Naive thymus-derived CD8-positive, alpha-beta T cell (primary cell): ENCODE data around the gene PRKD1. TPM values are rescaled to one million over a fixed set of nuclear protein-coding genes. Genes with fewer than 3 reads are reported as not detected.
"Not testable (repeated sequence)": the region's sequence is repeated elsewhere in the genome, so short reads cannot be mapped to it uniquely, and the experiment has no call there.

Experiments
- ATAC-seq, 2 donors: fragments of 150-1000 bp; cut with Tn5 transposase in 1 of 2; sonication (Bioruptor Pico), chemical (Tn5 transposase) in 1 of 2; 1 replicate in 1 of 2; 2 replicates in 1 of 2; pipeline ENCODE4 v1.10.0; 2021; ENCODE audit warnings: mild to moderate bottlenecking in 2 of 2, moderate library complexity in 2 of 2
- POLR2A ChIA-PET: fragments of 350-600 bp; sonication (Branson Sonifier 250); formaldehyde crosslinking; loops from one replicate; lab custom pipeline; 2021; ENCODE audit warnings: antibody characterized with exemption; lab: Charles Lee
- DNase-seq, 10 donors: peaks; one replicate each; pipeline versions ENCODE4 v3.0.0 to v3.0.0-alpha.2; 2020 to 2022
- H3K27ac Mint-ChIP-seq, 10 donors: one replicate each; pipeline ENCODE4 v1.8.0; 2020 to 2022; ENCODE audit warnings: mild to moderate bottlenecking in 10 of 10, mixed read lengths in 10 of 10, moderate library complexity in 4 of 10, inconsistent platforms in 1 of 10
- H3K27me3 Mint-ChIP-seq, 5 donors: one replicate each; pipeline ENCODE4 v1.8.0; 2021 to 2022; ENCODE audit warnings: mixed read lengths in 5 of 5
- H3K36me3 Mint-ChIP-seq, 3 donors: one replicate each; pipeline ENCODE4 v1.8.0; 2020 to 2022; ENCODE audit warnings: mixed read lengths in 3 of 3, mild to moderate bottlenecking in 2 of 3, inconsistent platforms in 1 of 3
- H3K4me1 Mint-ChIP-seq, 4 donors: one replicate each; pipeline ENCODE4 v1.8.0; 2021 to 2022; ENCODE audit warnings: mixed read lengths in 4 of 4
- H3K4me3 Mint-ChIP-seq, 10 donors: one replicate each; pipeline ENCODE4 v1.8.0; 2020 to 2022; ENCODE audit warnings: mild to moderate bottlenecking in 10 of 10, mixed read lengths in 10 of 10, moderate library complexity in 6 of 10, inconsistent platforms in 1 of 10
- H3K9me3 Mint-ChIP-seq, 9 donors: one replicate each; pipeline ENCODE4 v1.8.0; 2020 to 2022; ENCODE audit warnings: mixed read lengths in 9 of 9, mild to moderate bottlenecking in 3 of 9, inconsistent platforms in 1 of 9, moderate library complexity in 1 of 9
- polyA plus RNA-seq, 3 donors: library from polyadenylated mRNA; unstranded; fragments of 300-500 nt; fragmentation: Illumina TruSeq; gene quantifications; one replicate each; pipeline ENCODE4 v1.2.3, GENCODE V29; 2021
- total RNA-seq, 8 experiments: library from RNA in 2 of 8; stranded (reverse) in 2 of 8; gene quantifications; one replicate each; pipeline ENCODE4 v1.2.3 and lab custom pipeline; 2021 to 2026

PRKD1 gene
- total and polyA plus RNA-seq, 5 experiments from 2014 or later = not detected

- DNase-seq = no peak
- Mint-ChIP-seq H3K27ac (no peak overlapping the region), H3K9me3 (peaks cover 0 to 25% (median 7%) of the 10 kb centered on the region in 9 donors), H3K36me3 (peaks cover 0 to 5% (median 0%) of the 10 kb centered on the region in 3 donors), H3K4me1 (no peaks in the 10 kb centered on the region), H3K27me3 (peaks cover 0 to 2% (median 0%) of the 10 kb centered on the region in 5 donors), H3K4me3 (no peak overlapping the region)
- POLR2A ChIA-PET = no interaction called here
- no peak for ATAC-seq
These were observed 189.6 kb downstream of the PRKD1 start for GRCh38 chr14:29738056-29738455.

DNA sequence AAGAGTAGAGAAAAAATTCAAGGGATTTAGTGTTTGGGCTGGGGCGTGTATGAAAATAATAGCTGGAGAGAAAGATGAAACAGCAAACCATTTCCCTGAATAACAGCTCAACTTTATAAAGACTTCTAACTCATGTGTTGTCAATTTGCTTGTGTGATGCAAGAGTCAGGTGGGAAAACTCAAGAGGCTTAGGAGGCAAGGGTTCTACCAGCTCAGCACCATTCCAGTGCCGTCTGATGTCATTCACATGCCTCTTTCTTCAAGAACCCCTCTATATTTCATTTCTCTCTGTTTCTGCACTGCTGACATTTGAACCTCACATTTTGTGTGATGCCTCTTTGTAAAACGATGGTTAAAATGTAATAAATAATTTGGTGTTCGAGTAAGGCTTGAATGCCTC lies 192.2 kb downstream of the PRKD1 start:
- Mint-ChIP-seq H3K9me3 (peaks cover 2 to 29% (median 10%) of the 10 kb centered on the region in 9 donors), H3K36me3 (peaks cover 0 to 5% (median 0%) of the 10 kb centered on the region in 3 donors), H3K4me3 (no peak overlapping the region), H3K4me1 (no peaks in the 10 kb centered on the region), H3K27ac (no peak overlapping the region), H3K27me3 (no peaks in the 10 kb centered on the region)
- ATAC-seq (no peak), DNase-seq (no peak)
- POLR2A ChIA-PET = no interaction called here

- H3K27me3 Mint-ChIP-seq = no peaks in the 10 kb centered on the region
- no peaks in the 10 kb centered on the region for H3K4me1 Mint-ChIP-seq
- DNase-seq (no peak), ATAC-seq (no peak)
- peaks cover 0 to 5% (median 0%) of the 10 kb centered on the region in 3 donors for H3K36me3 Mint-ChIP-seq
- H3K4me3 Mint-ChIP-seq = no peak overlapping the region
- H3K9me3 Mint-ChIP-seq = peaks cover 2 to 29% (median 10%) of the 10 kb centered on the region in 9 donors
- POLR2A ChIA-PET = no interaction called here
- H3K27ac Mint-ChIP-seq = no peak overlapping the region
These were observed 192.9 kb downstream of the PRKD1 start for GRCh38 chr14:29734732-29735131.

DNA sequence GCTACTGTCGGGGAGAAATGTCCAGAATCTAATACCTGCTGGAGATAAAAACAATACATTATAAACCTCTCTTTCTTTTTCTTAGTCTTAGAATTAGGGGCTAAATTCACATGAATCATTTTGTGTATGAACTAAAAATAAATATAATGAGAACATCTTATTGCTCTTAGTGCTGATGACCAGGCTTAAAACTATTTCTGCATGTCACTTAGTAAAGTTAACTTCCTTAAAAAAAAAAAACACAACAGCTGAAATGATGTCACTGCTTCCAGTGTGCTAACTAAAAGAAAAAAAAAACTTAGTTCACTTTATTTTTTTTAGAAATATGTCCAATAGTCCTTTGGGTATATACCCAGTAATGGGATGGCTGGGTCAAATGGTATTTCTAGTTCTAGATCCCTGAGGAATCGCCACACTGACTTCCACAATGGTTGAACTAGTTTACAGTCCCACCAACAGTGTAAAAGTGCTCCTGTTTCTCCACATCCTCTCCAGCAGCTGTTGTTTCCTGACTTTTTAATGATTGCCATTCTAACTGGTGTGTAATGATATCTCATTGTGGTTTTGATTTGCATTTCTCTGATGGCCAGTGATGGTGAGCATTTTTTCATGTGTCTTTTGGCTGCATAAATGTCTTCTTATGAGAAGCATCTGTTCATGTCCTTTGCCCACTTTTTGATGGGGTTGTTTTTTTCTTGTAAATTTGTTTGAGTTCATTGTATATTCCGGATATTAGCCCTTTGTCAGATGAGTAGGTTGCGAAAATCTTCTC lies 200.9 kb downstream of the PRKD1 start:
- ATAC-seq, POLR2A ChIA-PET, H3K4me1 Mint-ChIP-seq, H3K27me3 Mint-ChIP-seq, DNase-seq, H3K4me3 Mint-ChIP-seq, H3K36me3 Mint-ChIP-seq, H3K27ac Mint-ChIP-seq: not testable (repeated sequence)
- H3K9me3 Mint-ChIP-seq = peaks cover 0 to 19% (median 3%) of the 10 kb centered on the region in 9 donors

- POLR2A ChIA-PET = no interaction called here
- Mint-ChIP-seq H3K4me3 (no peak overlapping the region), H3K36me3 (no peaks in the 10 kb centered on the region), H3K27me3 (no peaks in the 10 kb centered on the region), H3K9me3 (peaks cover 0 to 13% (median 5%) of the 10 kb centered on the region in 9 donors), H3K4me1 (peaks cover 0 to 2% (median 0%) of the 10 kb centered on the region in 4 donors), H3K27ac (no peak overlapping the region)
- DNase-seq (no peak), ATAC-seq (no peak)
These were observed 202.7 kb downstream of the PRKD1 start for GRCh38 chr14:29724991-29725390.

GRCh38 chr14:29722831-29723230 lies 204.8 kb downstream of the PRKD1 start:
- H3K27ac Mint-ChIP-seq = no peak overlapping the region
- no peak for ATAC-seq

GRCh38 chr14:29721586-29721985 lies 206.1 kb downstream of the PRKD1 start:
- H3K4me1 Mint-ChIP-seq = peaks cover 0 to 2% (median 0%) of the 10 kb centered on the region in 4 donors
- no peaks in the 10 kb centered on the region for H3K36me3 Mint-ChIP-seq
- POLR2A ChIA-PET = no interaction called here
- no peak overlapping the region for H3K27ac Mint-ChIP-seq
- no peaks in the 10 kb centered on the region for H3K27me3 Mint-ChIP-seq
- no peak for DNase-seq
- H3K9me3 Mint-ChIP-seq = peaks cover 0 to 17% (median 7%) of the 10 kb centered on the region in 9 donors
- ATAC-seq = no peak
- no peak overlapping the region for H3K4me3 Mint-ChIP-seq

More at GRCh38 chr14:29722831-29723230, 204.8 kb downstream of the PRKD1 start:
- Mint-ChIP-seq H3K4me1 (peaks cover 0 to 2% (median 0%) of the 10 kb centered on the region in 4 donors), H3K27me3 (no peaks in the 10 kb centered on the region), H3K36me3 (no peaks in the 10 kb centered on the region), H3K4me3 (no peak overlapping the region), H3K9me3 (peaks cover 0 to 17% (median 7%) of the 10 kb centered on the region in 9 donors)
- POLR2A ChIA-PET = no interaction called here
- DNase-seq = no peak

GRCh38 chr14:29717901-29718300 lies 209.7 kb downstream of the PRKD1 start:
- Mint-ChIP-seq H3K9me3 (peaks cover 0 to 20% (median 9%) of the 10 kb centered on the region in 9 donors), H3K4me1 (peaks cover 0 to 2% (median 0%) of the 10 kb centered on the region in 4 donors), H3K27ac (no peak overlapping the region), H3K36me3 (no peaks in the 10 kb centered on the region), H3K4me3 (no peak overlapping the region), H3K27me3 (no peaks in the 10 kb centered on the region)
- DNase-seq (no peak), ATAC-seq (no peak)
- POLR2A ChIA-PET = no interaction called here

DNA sequence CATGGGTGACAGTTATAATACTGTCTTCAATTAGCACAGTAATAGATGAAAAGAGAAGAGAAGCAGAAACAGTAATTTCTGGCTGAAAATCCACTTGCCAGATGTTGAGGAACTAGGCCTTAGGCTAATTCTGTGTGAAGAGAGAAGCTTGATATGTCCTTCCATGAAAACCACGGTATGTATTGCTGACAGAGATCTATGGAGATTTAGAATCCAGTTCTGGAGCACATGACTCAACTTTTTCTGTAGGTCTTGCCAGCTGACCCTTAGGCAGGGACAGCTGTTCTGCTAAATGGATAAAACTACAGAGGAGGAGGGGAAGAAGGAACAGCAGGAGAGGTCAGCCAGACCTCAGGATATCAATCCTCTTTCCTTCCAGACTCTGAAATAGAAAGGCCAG lies 211.5 kb downstream of the PRKD1 start:
- H3K27me3 Mint-ChIP-seq = no peaks in the 10 kb centered on the region
- no peaks in the 10 kb centered on the region for H3K36me3 Mint-ChIP-seq
- ATAC-seq = no peak
- H3K4me3 Mint-ChIP-seq = no peak overlapping the region
- no peak overlapping the region for H3K27ac Mint-ChIP-seq
- H3K9me3 Mint-ChIP-seq = peaks cover 0 to 20% (median 6%) of the 10 kb centered on the region in 9 donors
- DNase-seq = no peak
- no peaks in the 10 kb centered on the region for H3K4me1 Mint-ChIP-seq
- POLR2A ChIA-PET = no interaction called here

DNA sequence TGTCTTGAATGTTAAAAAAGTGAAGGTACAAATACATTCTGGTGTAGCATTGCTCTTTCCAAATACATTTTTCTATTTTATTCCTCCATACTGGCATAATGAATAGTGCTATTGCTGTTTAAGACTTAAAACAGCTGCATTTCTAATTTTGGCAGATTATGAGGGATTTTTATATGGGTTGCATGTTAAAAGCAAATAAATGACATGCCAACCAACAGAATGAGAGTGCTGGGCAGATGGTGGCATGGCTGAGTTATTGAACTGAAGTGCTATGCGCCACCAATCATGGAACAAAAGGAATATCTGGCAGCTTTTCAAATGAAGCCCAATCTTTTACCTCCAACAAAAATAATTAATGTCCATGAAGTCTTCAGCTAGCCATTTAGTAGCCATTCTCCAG lies 215.0 kb downstream of the PRKD1 start:
- Mint-ChIP-seq H3K4me1 (no peaks in the 10 kb centered on the region), H3K27me3 (no peaks in the 10 kb centered on the region), H3K27ac (no peak overlapping the region), H3K36me3 (no peaks in the 10 kb centered on the region), H3K4me3 (no peak overlapping the region), H3K9me3 (peaks cover 0 to 11% (median 5%) of the 10 kb centered on the region in 9 donors)
- no peak for DNase-seq
- POLR2A ChIA-PET = no interaction called here
- ATAC-seq = no peak

GRCh38 chr14:29710015-29710414 lies 217.6 kb downstream of the PRKD1 start:
- Mint-ChIP-seq H3K9me3 (peaks cover 1 to 26% (median 9%) of the 10 kb centered on the region in 9 donors), H3K4me1 (no peaks in the 10 kb centered on the region), H3K36me3 (no peaks in the 10 kb centered on the region), H3K27ac (no peak overlapping the region), H3K4me3 (no peak overlapping the region), H3K27me3 (no peaks in the 10 kb centered on the region)
- POLR2A ChIA-PET = no interaction called here
- ATAC-seq (no peak), DNase-seq (no peak)

DNA sequence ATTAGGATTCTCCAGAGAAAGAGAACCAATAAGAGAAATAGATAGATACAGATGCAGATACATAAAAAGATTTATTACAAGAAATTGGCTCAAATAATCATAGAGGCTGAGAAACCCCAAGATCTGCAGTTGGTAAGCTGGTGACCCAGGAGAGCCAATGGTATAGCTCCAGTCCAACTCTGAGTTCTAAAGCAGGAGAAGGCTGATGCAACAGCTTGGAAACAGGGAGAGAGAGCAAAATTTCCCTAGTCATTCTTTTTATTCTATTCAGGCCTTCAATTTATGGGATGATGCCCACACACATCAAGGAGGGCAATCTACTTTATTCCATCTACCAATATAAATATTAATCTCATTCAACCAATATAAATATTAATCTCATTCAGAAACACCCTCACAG lies 218.2 kb downstream of the PRKD1 start:
- peaks cover 1 to 31% (median 7%) of the 10 kb centered on the region in 9 donors for H3K9me3 Mint-ChIP-seq
- no peak overlapping the region for H3K4me3 Mint-ChIP-seq
- H3K36me3 Mint-ChIP-seq = no peaks in the 10 kb centered on the region
- no peak overlapping the region for H3K27ac Mint-ChIP-seq
- no peaks in the 10 kb centered on the region for H3K4me1 Mint-ChIP-seq
- POLR2A ChIA-PET = no interaction called here
- H3K27me3 Mint-ChIP-seq = no peaks in the 10 kb centered on the region
- no peak for ATAC-seq
- no peak for DNase-seq

DNA sequence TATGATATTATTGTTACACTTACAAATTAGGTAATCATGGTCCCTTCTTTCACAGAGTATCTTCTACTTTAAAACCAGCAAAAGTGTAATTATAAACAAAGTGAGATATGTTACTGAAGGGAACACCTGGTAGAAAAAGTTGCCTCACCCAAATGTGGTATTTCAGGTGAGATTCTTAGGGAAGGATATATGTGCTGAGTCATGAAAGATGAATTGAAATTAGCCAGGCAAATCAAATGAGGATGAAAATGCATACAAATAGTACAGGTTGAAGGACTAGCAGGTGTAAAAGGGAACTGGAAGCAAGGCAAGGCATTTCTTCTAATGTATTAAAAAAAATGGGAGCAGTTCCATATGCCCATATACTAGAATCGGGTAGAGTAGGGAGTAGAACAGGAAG lies 220.9 kb downstream of the PRKD1 start:
- Mint-ChIP-seq H3K4me1 (no peaks in the 10 kb centered on the region), H3K9me3 (peaks cover 3 to 43% (median 7%) of the 10 kb centered on the region in 9 donors), H3K36me3 (no peaks in the 10 kb centered on the region), H3K27me3 (no peaks in the 10 kb centered on the region), H3K4me3 (no peak overlapping the region), H3K27ac (no peak overlapping the region)
- no peak for DNase-seq
- no peak for ATAC-seq
- POLR2A ChIA-PET = no interaction called here
